SK-N-MC (cell line): Measurements from ENCODE around the gene NPIPA1.
A peak's percentile ranks its signal among the peaks of the same experiment; 100 is the strongest.
"Not testable (repeated sequence)": the region's sequence is repeated elsewhere in the genome, so short reads cannot be mapped to it uniquely, and the experiment has no call there.

Source experiments
- DNase-seq: peaks from one replicate; pipeline ENCODE4 v3.0.0-alpha.2; 2011; ENCODE audit warnings: low read depth, low spot score
- H3K27ac ChIP-seq: fragments of 200-600 bp; sonication (generic); 2 replicates; pipeline ENCODE4 v1.5.1; 2016; ENCODE audit warnings: mixed run types
- H3K36me3 ChIP-seq: fragments of 200-600 bp; sonication (generic); 2 replicates; pipeline ENCODE4 v1.6.1; 2017; ENCODE audit warnings: antibody characterized with exemption, low read length, mixed read lengths; ENCODE audit not compliant: insufficient read depth
- H3K4me3 ChIP-seq: fragments of 200-600 bp; sonication (generic); 2 replicates; pipeline ENCODE4 v1.5.1; 2016
- H3K9ac ChIP-seq: fragments of 200-600 bp; sonication (generic); 2 replicates; pipeline ENCODE4 v1.8.0; 2017; ENCODE audit warnings: mixed run types, mixed read lengths; ENCODE audit not compliant: insufficient read length
- H3K9me3 ChIP-seq: fragments of 200-600 bp; sonication (generic); 2 replicates; pipeline ENCODE4 v1.6.1; 2017; ENCODE audit warnings: low read depth, mild to moderate bottlenecking, antibody characterized with exemption, low read length, moderate library complexity, mixed read lengths
- EZH2 ChIP-seq: fragments of 200-600 bp; sonication (generic); IDR thresholded peaks from one replicate; pipeline ENCODE4 v1.6.1; 2017; ENCODE audit warnings: antibody characterized with exemption
- FOXP2 ChIP-seq: optimal IDR thresholded peaks from 2 replicates; pipeline ENCODE3; 2011; ENCODE audit warnings: mild to moderate bottlenecking, moderate library complexity; ENCODE audit not compliant: insufficient read depth; ENCODE audit errors: extremely low read length, control extremely low read depth
- POLR2AphosphoS5 ChIP-seq: IDR thresholded peaks from 2 replicates; pipeline ENCODE4 v1.6.1; 2012; ENCODE audit warnings: mild to moderate bottlenecking, low read depth, low read length, borderline replicate concordance

Gene NPIPA1

GRCh38 chr16:14955546-14956231 lies 18.4 kb downstream of the NPIPA1 start:
- Histone ChIP-seq H3K36me3 (no peaks in the 10 kb centered on the region), H3K27ac (no peak overlapping the region), H3K4me3 (no peak overlapping the region), H3K9ac (no peak overlapping the region), H3K9me3 (no peaks in the 10 kb centered on the region)
- TF ChIP-seq FOXP2 (no peak), POLR2AphosphoS5 (no peak), EZH2 (no peak)
- DNase-seq = no peak

- no peaks in the 10 kb centered on the region for H3K9me3 ChIP-seq
- no peak for DNase-seq
- H3K9ac ChIP-seq = no peak overlapping the region
- no peak overlapping the region for H3K4me3 ChIP-seq
- no peaks in the 10 kb centered on the region for H3K36me3 ChIP-seq
- H3K27ac ChIP-seq = no peak overlapping the region
- no peak for TF ChIP-seq POLR2AphosphoS5
- no peak for TF ChIP-seq EZH2
- no peak for TF ChIP-seq FOXP2
Observed at GRCh38 chr16:14957576-14958322, 20.5 kb downstream of the NPIPA1 start.

- no peak overlapping the region for H3K4me3 ChIP-seq
- H3K36me3 ChIP-seq = no peaks in the 10 kb centered on the region
- no peak overlapping the region for H3K9ac ChIP-seq
- TF ChIP-seq FOXP2 (no peak), POLR2AphosphoS5 (no peak), EZH2 (no peak)
- no peaks in the 10 kb centered on the region for H3K9me3 ChIP-seq
- H3K27ac ChIP-seq = no peak overlapping the region
- DNase-seq = no peak
Observed at GRCh38 chr16:14958323-14958600, 21.0 kb downstream of the NPIPA1 start.

- DNase-seq = peak; percentile 12
- Histone ChIP-seq H3K9ac (no peak overlapping the region), H3K36me3 (no peaks in the 10 kb centered on the region), H3K9me3 (no peaks in the 10 kb centered on the region), H3K4me3 (no peak overlapping the region), H3K27ac (no peak overlapping the region)
- no peak for TF ChIP-seq FOXP2
- TF ChIP-seq EZH2 = no peak
- no peak for TF ChIP-seq POLR2AphosphoS5
Observed at GRCh38 chr16:14958970-14959369, 21.7 kb downstream of the NPIPA1 start.

GRCh38 chr16:14961405-14962186 lies 24.4 kb downstream of the NPIPA1 start:
- H3K4me3 ChIP-seq = no peak overlapping the region
- no peak overlapping the region for H3K27ac ChIP-seq
- no peaks in the 10 kb centered on the region for H3K9me3 ChIP-seq
- no peaks in the 10 kb centered on the region for H3K36me3 ChIP-seq
- no peak for DNase-seq
- TF ChIP-seq FOXP2 = no peak
- no peak for TF ChIP-seq EZH2
- no peak for TF ChIP-seq POLR2AphosphoS5
- H3K9ac ChIP-seq = no peak overlapping the region

GRCh38 chr16:14963281-14964173 lies 26.3 kb downstream of the NPIPA1 start:
- H3K36me3 ChIP-seq = no peaks in the 10 kb centered on the region
- H3K27ac ChIP-seq = no peak overlapping the region
- no peak overlapping the region for H3K9ac ChIP-seq
- H3K9me3 ChIP-seq = no peaks in the 10 kb centered on the region
- TF ChIP-seq EZH2 (no peak), POLR2AphosphoS5 (no peak), FOXP2 (no peak)
- DNase-seq = no peak
- no peak overlapping the region for H3K4me3 ChIP-seq

- H3K9ac ChIP-seq = no peak overlapping the region
- H3K9me3 ChIP-seq = no peaks in the 10 kb centered on the region
- H3K36me3 ChIP-seq = no peaks in the 10 kb centered on the region
- no peak for TF ChIP-seq FOXP2
- no peak for TF ChIP-seq POLR2AphosphoS5
- TF ChIP-seq EZH2 = no peak
- H3K27ac ChIP-seq = no peak overlapping the region
- DNase-seq = no peak
- no peak overlapping the region for H3K4me3 ChIP-seq
Observed at GRCh38 chr16:14965328-14965727, 28.1 kb downstream of the NPIPA1 start.

- not testable (repeated sequence) for H3K27ac ChIP-seq, H3K9me3 ChIP-seq, H3K4me3 ChIP-seq, H3K9ac ChIP-seq, DNase-seq, H3K36me3 ChIP-seq
Observed at GRCh38 chr16:14969795-14970194, 32.6 kb downstream of the NPIPA1 start.

GRCh38 chr16:14971621-14972228 lies 34.5 kb downstream of the NPIPA1 start:
- H3K27ac ChIP-seq, H3K36me3 ChIP-seq, H3K9me3 ChIP-seq, H3K9ac ChIP-seq, DNase-seq, H3K4me3 ChIP-seq: not testable (repeated sequence)

GRCh38 chr16:14973785-14974322 lies 36.6 kb downstream of the NPIPA1 start:
- Histone ChIP-seq H3K9ac (peak overlapping the region; percentile 89), H3K4me3 (peak overlapping the region; percentile 87)
- not testable (repeated sequence) for H3K9me3 ChIP-seq, H3K27ac ChIP-seq, DNase-seq, H3K36me3 ChIP-seq

GRCh38 chr16:14974331-14974655 lies 37.0 kb downstream of the NPIPA1 start:
- H3K4me3 ChIP-seq = peak overlapping the region; percentile 87
- not testable (repeated sequence) for H3K9me3 ChIP-seq, H3K36me3 ChIP-seq, H3K27ac ChIP-seq
- peak overlapping the region; percentile 89 for H3K9ac ChIP-seq
- peak; percentile 0 for DNase-seq
